Neural progenitor cell (in vitro differentiated cells): ENCODE data around the gene POFUT2. TPM values are rescaled to one million over a fixed set of nuclear protein-coding genes. Genes with fewer than 3 reads are reported as not detected.

ENCODE experiments used
- DNase-seq: peaks from one replicate; pipeline ENCODE4 v3.0.0-alpha.2; 2016; ENCODE audit warnings: low spot score
- H2AFZ ChIP-seq: fragments of 200-600 bp; sonication (generic); replicated peaks from 2 replicates; pipeline ENCODE4 v1.6.1; 2016; ENCODE audit warnings: antibody characterized with exemption
- H3F3A ChIP-seq: fragments of 200-600 bp; sonication (generic); 2 replicates; pipeline ENCODE4 v1.6.1; 2016; ENCODE audit warnings: antibody characterized with exemption, low read depth
- H3K27ac ChIP-seq: fragments of 200-600 bp; sonication (generic); 2 replicates; pipeline ENCODE4 v1.5.1; 2016; ENCODE audit warnings: mild to moderate bottlenecking
- H3K27me3 ChIP-seq: fragments of 200-600 bp; sonication (generic); 2 replicates; pipeline ENCODE4 v1.6.1; 2016; ENCODE audit warnings: mild to moderate bottlenecking, moderate library complexity
- H3K36me3 ChIP-seq: fragments of 200-600 bp; sonication (generic); 2 replicates; pipeline ENCODE4 v1.5.1; 2016
- H3K4me1 ChIP-seq: fragments of 200-600 bp; sonication (generic); 2 replicates; pipeline ENCODE4 v1.6.1; 2016; ENCODE audit warnings: mixed run types
- H3K4me2 ChIP-seq: fragments of 200-600 bp; sonication (generic); 2 replicates; pipeline ENCODE4 v1.6.1; 2016
- H3K4me3 ChIP-seq: fragments of 200-600 bp; sonication (generic); 2 replicates; pipeline ENCODE4 v1.5.1; 2016
- H3K79me2 ChIP-seq: fragments of 200-600 bp; sonication (generic); 2 replicates; pipeline ENCODE4 v1.6.1; 2016; ENCODE audit warnings: low read depth
- H3K9ac ChIP-seq: fragments of 200-600 bp; sonication (generic); 2 replicates; pipeline ENCODE4 v1.6.1; 2016
- H3K9me3 ChIP-seq: fragments of 200-600 bp; sonication (generic); 2 replicates; pipeline ENCODE4 v1.5.1; 2016; ENCODE audit warnings: low read depth
- H4K20me1 ChIP-seq: fragments of 200-600 bp; sonication (generic); 2 replicates; pipeline ENCODE4 v1.6.1; 2016; ENCODE audit warnings: low read depth
- H3K27ac Mint-ChIP-seq: 3 replicates; pipeline ENCODE4 v1.8.0; 2021; ENCODE audit warnings: mixed read lengths
- H3K27me3 Mint-ChIP-seq: 2 replicates; pipeline ENCODE4 v1.8.0; 2022; ENCODE audit warnings: low read depth, mild to moderate bottlenecking, inconsistent platforms, moderate library complexity, mixed read lengths; ENCODE audit not compliant: insufficient read depth
- H3K36me3 Mint-ChIP-seq: 3 replicates; pipeline ENCODE4 v1.8.0; 2021; ENCODE audit warnings: mixed read lengths
- H3K4me1 Mint-ChIP-seq: 3 replicates; pipeline ENCODE4 v1.8.0; 2021; ENCODE audit warnings: mixed read lengths
- H3K4me3 Mint-ChIP-seq: 3 replicates; pipeline ENCODE4 v1.8.0; 2021; ENCODE audit warnings: mild to moderate bottlenecking, moderate library complexity, mixed read lengths
- H3K9me3 Mint-ChIP-seq: 3 replicates; pipeline ENCODE4 v1.8.0; 2020; ENCODE audit warnings: mixed read lengths
- EZH2 ChIP-seq: fragments of 200-600 bp; sonication (generic); IDR thresholded peaks from 2 replicates; pipeline ENCODE4 v1.6.1; 2017; ENCODE audit warnings: antibody characterized with exemption, mild to moderate bottlenecking, moderate library complexity
- EZH2phosphoT487 ChIP-seq: fragments of 200-600 bp; sonication (generic); IDR thresholded peaks from 2 replicates; pipeline ENCODE4 v1.6.1; 2017; ENCODE audit warnings: antibody characterized with exemption
- total RNA-seq: library from RNA; depleted of rRNA; stranded (reverse); fragments of >200 nt; gene quantifications from 2 replicates; pipeline ENCODE4 v1.2.3, GENCODE V29; 2015; ENCODE audit warnings: low replicate concordance
- TF ChIP-seq, protein P1 (sequence below): fragments of 200-600 bp; sonication (generic); IDR thresholded peaks from 2 replicates; pipeline ENCODE4 v1.5.1; 2017; ENCODE audit warnings: antibody characterized with exemption, mild to moderate bottlenecking

The POFUT2 gene
- total RNA-seq, 1 donor from 2014 or later = 28.5 TPM

DNA sequence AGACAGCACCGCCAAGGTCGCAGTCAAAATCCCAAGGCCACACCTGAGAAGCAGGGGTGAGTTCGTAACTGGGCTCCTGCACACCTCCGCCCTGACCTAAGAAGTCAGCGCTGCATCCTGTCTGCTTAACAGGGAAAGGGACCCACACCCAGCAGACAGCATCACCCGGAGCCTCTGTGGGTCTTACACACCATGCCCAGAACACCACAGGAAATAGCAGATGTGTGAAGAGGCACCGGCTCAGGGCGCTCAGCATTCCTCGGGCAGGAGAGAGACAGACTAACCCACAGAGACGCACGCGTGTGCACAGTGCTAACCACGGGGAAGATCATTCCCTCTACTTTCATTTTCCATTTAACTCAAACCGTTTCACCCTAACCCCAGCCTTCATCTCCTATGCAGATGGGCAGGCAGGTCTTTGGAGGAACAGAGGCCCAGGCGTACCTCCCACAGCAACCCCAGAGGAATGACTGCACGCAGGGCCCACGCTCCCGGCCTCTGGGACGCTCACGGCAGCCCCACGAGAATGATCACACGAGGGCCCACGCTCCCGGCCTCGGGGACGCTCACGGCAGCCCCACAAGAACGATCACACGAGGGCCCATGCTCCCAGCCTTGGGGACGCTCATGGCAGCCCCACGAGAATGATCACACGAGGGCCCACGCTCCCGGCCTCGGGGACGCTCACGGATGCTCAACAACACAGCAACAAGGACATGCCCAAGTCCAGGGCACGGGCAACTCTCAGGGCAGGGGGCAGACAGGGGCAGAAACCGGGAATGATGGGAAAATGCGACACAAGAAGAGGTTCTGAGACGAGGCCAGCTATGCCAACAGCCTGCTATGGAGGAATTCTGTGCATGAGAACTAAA lies 20.9 kb downstream of the POFUT2 start:
- H3K36me3 ChIP-seq = peaks cover 18% of the 10 kb centered on the region
- no peaks in the 10 kb centered on the region for H3K9me3 ChIP-seq
- H3K27me3 ChIP-seq = no peaks in the 10 kb centered on the region
- no peak overlapping the region for H3K27ac Mint-ChIP-seq
- H3K27ac ChIP-seq = no peak overlapping the region
- H3K4me2 ChIP-seq = no peak overlapping the region
- H2AFZ ChIP-seq = no peak overlapping the region
- H3K79me2 ChIP-seq = peaks cover 18% of the 10 kb centered on the region
- H3K4me3 ChIP-seq = no peak overlapping the region
- peaks cover 11% of the 10 kb centered on the region for H3F3A ChIP-seq
- TF ChIP-seq EZH2phosphoT487 (no peak), EZH2 (no peak)
- TF ChIP-seq, protein P1, sequence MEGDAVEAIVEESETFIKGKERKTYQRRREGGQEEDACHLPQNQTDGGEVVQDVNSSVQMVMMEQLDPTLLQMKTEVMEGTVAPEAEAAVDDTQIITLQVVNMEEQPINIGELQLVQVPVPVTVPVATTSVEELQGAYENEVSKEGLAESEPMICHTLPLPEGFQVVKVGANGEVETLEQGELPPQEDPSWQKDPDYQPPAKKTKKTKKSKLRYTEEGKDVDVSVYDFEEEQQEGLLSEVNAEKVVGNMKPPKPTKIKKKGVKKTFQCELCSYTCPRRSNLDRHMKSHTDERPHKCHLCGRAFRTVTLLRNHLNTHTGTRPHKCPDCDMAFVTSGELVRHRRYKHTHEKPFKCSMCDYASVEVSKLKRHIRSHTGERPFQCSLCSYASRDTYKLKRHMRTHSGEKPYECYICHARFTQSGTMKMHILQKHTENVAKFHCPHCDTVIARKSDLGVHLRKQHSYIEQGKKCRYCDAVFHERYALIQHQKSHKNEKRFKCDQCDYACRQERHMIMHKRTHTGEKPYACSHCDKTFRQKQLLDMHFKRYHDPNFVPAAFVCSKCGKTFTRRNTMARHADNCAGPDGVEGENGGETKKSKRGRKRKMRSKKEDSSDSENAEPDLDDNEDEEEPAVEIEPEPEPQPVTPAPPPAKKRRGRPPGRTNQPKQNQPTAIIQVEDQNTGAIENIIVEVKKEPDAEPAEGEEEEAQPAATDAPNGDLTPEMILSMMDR = no peak
- peaks cover 5% of the 10 kb centered on the region for H3K27me3 Mint-ChIP-seq
- no peak for DNase-seq
- no peak overlapping the region for H3K9ac ChIP-seq
- no peaks in the 10 kb centered on the region for H3K4me1 Mint-ChIP-seq
- H3K9me3 Mint-ChIP-seq = peaks cover 6% of the 10 kb centered on the region
- no peaks in the 10 kb centered on the region for H3K4me1 ChIP-seq
- H4K20me1 ChIP-seq = no peaks in the 10 kb centered on the region
- peaks cover 32% of the 10 kb centered on the region for H3K36me3 Mint-ChIP-seq
- H3K4me3 Mint-ChIP-seq = peak overlapping the region; percentile 41

DNA sequence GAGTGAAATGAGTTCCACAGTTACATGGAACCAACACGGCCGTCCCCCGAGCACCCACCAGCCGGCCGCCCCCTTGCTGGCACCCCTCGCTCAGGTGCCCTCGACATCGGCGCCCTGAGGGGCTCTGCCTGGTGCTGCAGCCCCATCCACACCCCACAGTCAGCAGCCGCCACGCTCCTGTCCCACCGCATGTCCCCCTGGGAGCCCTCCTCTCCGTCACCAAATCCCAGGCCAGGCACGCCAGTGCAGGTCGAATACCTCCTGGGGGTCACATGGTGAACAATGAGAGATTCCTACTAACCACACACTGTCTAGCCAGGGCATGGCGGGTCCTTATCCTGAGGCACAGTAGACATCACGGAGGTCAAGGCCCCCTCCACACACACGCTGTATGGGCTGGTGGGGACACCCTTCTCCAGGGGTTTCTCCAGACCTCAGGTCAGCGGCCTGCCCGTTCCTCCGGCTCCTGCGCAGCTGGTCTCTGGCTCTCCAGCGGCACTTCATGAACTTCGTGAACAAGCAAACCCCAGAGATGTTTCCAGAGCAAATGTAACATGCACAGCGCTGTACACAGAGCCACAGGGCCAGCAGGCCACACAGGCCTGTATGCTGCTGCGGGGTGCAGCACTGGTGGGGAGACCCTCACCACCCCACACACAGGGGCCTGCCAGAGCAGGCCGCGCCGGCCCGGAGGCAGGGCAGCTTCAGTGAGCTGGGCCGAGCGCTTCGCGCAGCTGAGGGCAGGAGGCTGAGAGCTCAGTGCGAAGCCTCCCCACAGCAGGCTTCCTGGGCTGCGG lies 21.8 kb downstream of the POFUT2 start:
- Mint-ChIP-seq H3K4me1 (no peaks in the 10 kb centered on the region), H3K36me3 (peaks cover 32% of the 10 kb centered on the region), H3K27me3 (peaks cover 5% of the 10 kb centered on the region), H3K9me3 (peaks cover 6% of the 10 kb centered on the region), H3K27ac (no peak overlapping the region), H3K4me3 (no peak overlapping the region)
- peaks cover 10% of the 10 kb centered on the region for H3K79me2 ChIP-seq
- TF ChIP-seq EZH2 (no peak), EZH2phosphoT487 (no peak)
- TF ChIP-seq, protein P1 = no peak
- H3K4me2 ChIP-seq = no peak overlapping the region
- no peak overlapping the region for H3K27ac ChIP-seq
- H3K36me3 ChIP-seq = peaks cover 11% of the 10 kb centered on the region
- no peak overlapping the region for H2AFZ ChIP-seq
- H3K4me3 ChIP-seq = no peak overlapping the region
- no peaks in the 10 kb centered on the region for H3K4me1 ChIP-seq
- no peaks in the 10 kb centered on the region for H4K20me1 ChIP-seq
- peaks cover 11% of the 10 kb centered on the region for H3F3A ChIP-seq
- H3K9me3 ChIP-seq = no peaks in the 10 kb centered on the region
- H3K27me3 ChIP-seq = no peaks in the 10 kb centered on the region
- H3K9ac ChIP-seq = no peak overlapping the region
- DNase-seq = no peak

DNA sequence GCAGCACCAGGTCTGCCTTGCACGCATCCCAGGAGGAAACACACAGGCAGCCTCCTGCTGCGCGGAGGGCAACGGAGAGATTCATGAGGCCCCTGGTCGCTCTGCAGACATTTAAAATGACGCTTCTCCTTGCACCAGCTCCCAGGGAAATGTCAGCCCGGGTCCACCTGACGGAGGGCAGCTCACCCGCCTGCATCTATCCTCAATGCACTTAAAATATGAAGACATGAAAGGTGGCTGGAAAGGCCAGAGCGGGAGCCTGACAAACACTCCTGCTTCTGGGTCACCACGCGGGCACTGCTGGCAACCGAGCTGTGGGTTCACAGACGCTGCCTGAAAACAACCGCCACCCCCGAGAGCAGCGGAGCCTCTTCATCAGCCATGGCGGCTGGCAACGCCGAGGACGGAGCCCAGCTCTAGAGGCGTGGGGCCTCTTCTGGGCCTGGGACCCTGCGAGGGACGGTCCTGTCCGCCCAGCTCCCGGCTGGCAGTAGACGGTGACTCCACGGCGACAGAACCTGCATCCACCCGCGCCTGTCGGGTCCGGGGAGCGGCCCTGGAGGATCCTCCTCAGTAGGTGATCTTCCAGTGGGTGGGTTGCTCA lies 22.7 kb downstream of the POFUT2 start:
- Mint-ChIP-seq H3K4me1 (no peaks in the 10 kb centered on the region), H3K27ac (no peak overlapping the region), H3K4me3 (no peak overlapping the region), H3K9me3 (peaks cover 2% of the 10 kb centered on the region), H3K36me3 (peaks cover 32% of the 10 kb centered on the region), H3K27me3 (peaks cover 5% of the 10 kb centered on the region)
- Histone ChIP-seq H3K4me2 (no peak overlapping the region), H3K9ac (no peak overlapping the region), H3F3A (peaks cover 9% of the 10 kb centered on the region), H3K9me3 (no peaks in the 10 kb centered on the region), H4K20me1 (no peaks in the 10 kb centered on the region), H3K4me3 (no peak overlapping the region), H3K27ac (no peak overlapping the region), H3K36me3 (peaks cover 5% of the 10 kb centered on the region), H3K79me2 (peaks cover 3% of the 10 kb centered on the region), H3K4me1 (no peaks in the 10 kb centered on the region), H3K27me3 (no peaks in the 10 kb centered on the region), H2AFZ (no peak overlapping the region)
- DNase-seq = no peak
- TF ChIP-seq EZH2 (no peak), EZH2phosphoT487 (no peak)
- TF ChIP-seq, protein P1 = no peak
